NOMO-1 (cell line): ENCODE measurements around the gene TTC28.

Experiments
- DNase-seq, 2 experiments: peaks; one replicate each; lab custom pipeline; 2025; ENCODE audit not compliant: unreplicated experiment in 2 of 2; lab: John Stamatoyannopoulos, UW

The TTC28 gene

GRCh38 chr22:27998511-27999410 lies 680.9 kb downstream of the TTC28 start:
- no peak for DNase-seq

DNA sequence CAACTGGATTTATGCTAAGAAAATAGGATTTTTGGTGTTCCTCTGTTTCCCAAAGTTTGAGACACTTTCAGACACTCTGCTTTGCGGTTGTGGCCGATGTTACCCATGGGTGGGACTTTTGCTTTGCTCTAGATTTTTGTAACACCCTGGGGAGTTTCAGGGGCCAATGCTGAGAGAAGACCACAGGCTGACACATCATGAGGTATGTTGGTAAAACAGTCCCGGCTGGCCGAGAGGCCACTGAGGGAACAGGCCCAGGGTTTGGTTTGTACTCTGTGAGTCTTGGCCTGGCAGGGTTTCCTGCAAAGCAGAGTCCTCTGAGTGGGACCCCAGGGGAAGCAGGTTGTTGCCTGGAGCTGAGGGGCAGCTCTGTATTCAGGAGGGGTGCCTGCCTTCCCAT lies 682.1 kb downstream of the TTC28 start:
- no peak for DNase-seq

- no peak for DNase-seq
Measured at GRCh38 chr22:27996981-27997380, 682.7 kb downstream of the TTC28 start.

DNA sequence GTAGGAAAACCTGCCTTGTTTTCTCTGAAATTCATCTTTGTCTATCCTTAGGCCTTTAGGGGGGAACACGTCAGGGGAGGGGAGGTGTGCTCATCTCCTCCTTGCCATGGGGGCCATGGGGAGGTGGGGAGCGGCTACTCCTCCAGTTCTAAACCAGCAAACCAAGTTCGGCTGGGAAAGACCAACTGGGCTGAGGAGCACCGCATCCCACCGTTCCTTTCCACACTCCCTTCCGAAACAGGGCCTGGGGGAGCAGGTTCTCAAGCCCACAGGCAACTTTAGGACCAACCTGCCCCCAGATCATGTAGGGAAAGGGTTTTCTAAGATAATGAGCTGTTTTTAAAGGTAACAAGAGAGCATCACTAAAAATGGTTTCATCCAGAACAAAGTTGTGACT lies 683.1 kb downstream of the TTC28 start:
- no peak for DNase-seq

- no peak for DNase-seq
Measured at GRCh38 chr22:27995801-27996528, 683.7 kb downstream of the TTC28 start.

GRCh38 chr22:27994481-27995331 lies 684.9 kb downstream of the TTC28 start:
- peak; percentile 46 to 56 for DNase-seq

GRCh38 chr22:27993774-27994350 lies 685.8 kb downstream of the TTC28 start:
- no peak for DNase-seq

DNA sequence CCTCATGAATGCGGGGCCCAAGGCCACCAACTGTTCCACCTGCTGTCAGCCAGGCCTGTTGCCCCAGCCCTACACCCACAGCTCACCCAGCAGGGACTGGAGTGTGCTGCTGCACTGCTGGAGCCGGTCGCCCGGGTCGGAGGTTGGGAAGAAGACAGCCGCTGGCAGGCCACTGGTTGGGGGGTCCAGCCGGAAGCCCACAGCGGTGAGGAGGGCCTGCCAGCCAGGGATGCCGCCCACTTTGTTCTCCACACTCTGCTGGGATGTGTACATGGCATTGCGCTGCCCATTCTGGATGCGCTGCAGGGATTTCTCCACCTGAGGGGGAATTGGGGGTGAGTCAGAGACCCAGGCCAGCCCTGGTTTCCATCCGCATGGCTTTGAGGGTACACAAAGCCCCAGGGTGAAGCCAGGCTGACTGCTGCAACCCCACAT lies 686.4 kb downstream of the TTC28 start:
- DNase-seq, result no peak

GRCh38 chr22:27992294-27993165 lies 687.1 kb downstream of the TTC28 start:
- DNase-seq, result no peak

GRCh38 chr22:27991586-27992293 lies 687.9 kb downstream of the TTC28 start:
- no peak for DNase-seq

DNA sequence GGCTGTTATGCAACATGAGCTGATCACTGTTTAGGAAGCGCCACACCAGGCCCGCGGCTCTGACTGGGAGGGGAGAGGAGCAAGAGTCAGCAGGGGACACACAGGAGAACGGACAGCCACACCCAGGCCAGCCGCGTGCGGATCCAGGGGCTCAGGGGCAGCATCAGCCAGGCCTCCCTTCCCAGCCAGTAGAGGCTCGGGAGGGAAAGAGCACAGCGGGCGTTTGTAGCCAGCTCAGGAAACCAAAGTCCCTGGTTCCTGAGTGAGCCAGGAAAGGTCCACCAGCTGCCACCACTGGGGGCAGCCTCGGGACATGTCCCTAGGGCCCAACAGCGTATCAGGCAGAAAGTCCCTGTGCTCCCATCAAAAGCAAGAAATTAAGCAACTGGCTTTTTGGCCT lies 688.8 kb downstream of the TTC28 start:
- no peak for DNase-seq

- DNase-seq, result no peak
Measured at GRCh38 chr22:27990451-27990840, 689.2 kb downstream of the TTC28 start.

DNA sequence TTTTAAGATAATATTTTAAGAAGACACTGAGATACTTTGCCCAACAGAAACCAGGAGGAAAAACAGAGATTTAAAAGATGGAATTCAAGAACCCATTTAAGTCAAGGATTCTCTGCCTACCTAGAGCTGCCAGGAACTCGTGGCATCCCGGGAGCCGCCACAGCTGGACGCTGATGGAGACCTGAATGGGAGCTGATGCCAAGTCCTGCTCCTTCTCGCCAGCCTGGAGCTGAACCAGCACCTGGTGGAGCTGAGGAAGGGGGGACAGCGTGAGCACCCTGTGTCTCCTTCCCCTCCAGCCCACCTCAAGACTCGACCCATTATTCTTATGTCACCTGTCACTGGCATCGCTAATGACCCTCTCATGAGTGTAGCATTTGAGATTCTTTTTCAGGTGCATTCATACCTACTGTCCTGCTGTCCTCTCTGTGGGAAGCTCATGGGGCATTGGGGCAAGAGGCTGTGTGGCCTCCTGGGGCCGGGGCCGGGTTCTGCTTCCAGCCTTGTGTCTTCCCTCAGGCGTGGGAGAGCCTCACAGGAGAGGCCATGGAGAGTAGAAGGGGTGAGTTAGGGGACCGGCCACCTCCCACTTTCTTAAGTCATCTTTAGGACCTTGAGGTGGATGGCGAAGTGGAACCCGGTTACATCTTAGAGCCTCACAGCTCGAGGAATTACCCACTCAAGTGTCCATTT lies 689.7 kb downstream of the TTC28 start:
- DNase-seq, result no peak

GRCh38 chr22:27988704-27989103 lies 690.9 kb downstream of the TTC28 start:
- no peak for DNase-seq

GRCh38 chr22:27987557-27987956 lies 692.1 kb downstream of the TTC28 start:
- no peak for DNase-seq

- no peak for DNase-seq
Measured at GRCh38 chr22:27986937-27987336, 692.7 kb downstream of the TTC28 start.

GRCh38 chr22:27986459-27986858 lies 693.2 kb downstream of the TTC28 start:
- no peak for DNase-seq
